ENCODE data around the gene DDA1.

GRCh38 chr19:17365361-17365760, 56.0 kb downstream of the DDA1 start:
- TF ChIP-seq EZH2 (IDR thresholded peaks at IDR 0.05) (no peak), FOXP2 (optimal IDR thresholded peaks at IDR 0.05; ENCODE audit: control extremely low read depth, extremely low read length, insufficient read depth) (no peak), POLR2AphosphoS5 (IDR thresholded peaks at IDR 0.05; ENCODE audit: borderline replicate concordance, low read depth, low read length) (no peak)

Measured in SK-N-MC (cell line).